HCT116 (cell line): ENCODE results near the gene MAML1. TPM values are rescaled to one million over a fixed set of nuclear protein-coding genes. Genes with fewer than 3 reads are reported as not detected.

Experiments
- ATAC-seq: fragments of 200-7000 bp; cut with Tn5 transposase; 2 replicates; pipeline ENCODE4 v1.9.1; 2020; ENCODE audit warnings: mild to moderate bottlenecking, moderate library complexity
- BruUV-seq: library from RNA; stranded (reverse); fragments of 400-500 nt; replicated peaks from 2 replicates; lab custom pipeline; 2021; lab: Mats Ljungman, UMichigan
- CTCF ChIA-PET: fragments of 300-600 bp; sonication (Branson Sonifier 250); formaldehyde crosslinking; loops from one replicate; lab custom pipeline; 2021; ENCODE audit warnings: antibody characterized with exemption; lab: Charles Lee
- POLR2A ChIA-PET: fragments of 300-600, 350-600 bp; sonication (Branson Sonifier 250); formaldehyde crosslinking; loops from one replicate; lab custom pipeline; 2021; ENCODE audit warnings: antibody characterized with exemption; lab: Charles Lee
- RAD21 ChIA-PET, 2 experiments: fragments of 300-600 bp; sonication (Branson Sonifier 250); formaldehyde crosslinking; loops; one replicate each; lab custom pipeline; 2023; ENCODE audit warnings: low total read pairs in 2 of 2; ENCODE audit not compliant: uncharacterized antibody in 2 of 2, unreplicated experiment in 2 of 2, low non-redundant PET in 1 of 2; lab: Charles Lee
- DNase-seq: peaks from one replicate; pipeline ENCODE4 v3.0.0-alpha.2; 2010; ENCODE audit warnings: low read depth, low spot score
- H2AFZ ChIP-seq: fragments of 200-600 bp; shearing (Covaris generic), sonication (generic); 2 replicates; pipeline ENCODE4 v1.6.1; 2017; ENCODE audit warnings: low read depth, mixed run types, mixed read lengths, antibody characterized with exemption, low read length; ENCODE audit not compliant: poor library complexity, severe bottlenecking
- H3K27ac ChIP-seq: 2 replicates; pipeline ENCODE4 v1.5.1; 2012; ENCODE audit warnings: low read depth, low read length
- H3K27me3 ChIP-seq: fragments of 200-600 bp; sonication (generic); 2 replicates; pipeline ENCODE4 v1.6.1; 2016; ENCODE audit warnings: mixed run types, low read length, mixed read lengths; ENCODE audit not compliant: insufficient read depth
- H3K36me3 ChIP-seq, 2 experiments: fragments of 200-500 bp in 1 of 2; fragments of 200-600 bp in 1 of 2; sonication (Bioruptor generic) in 1 of 2; sonication (generic) in 1 of 2; 2 replicates each; pipeline versions ENCODE4 v1.5.1 to v1.6.1; 2014 to 2016; ENCODE audit warnings: low read length in 2 of 2, inconsistent platforms in 1 of 2, mixed read lengths in 1 of 2, mixed run types in 1 of 2; ENCODE audit not compliant: insufficient read depth in 2 of 2, control insufficient read depth in 1 of 2
- H3K4me1 ChIP-seq, 2 experiments: fragments of 200-600 bp in 1 of 2; sonication (generic) in 1 of 2; 2 replicates each; pipeline versions ENCODE4 v1.5.1 to v1.6.1; 2012 to 2017; ENCODE audit warnings: low read length in 2 of 2, inconsistent platforms in 1 of 2, mild to moderate bottlenecking in 1 of 2, mixed read lengths in 1 of 2, mixed run types in 1 of 2, moderate library complexity in 1 of 2; ENCODE audit not compliant: insufficient read depth in 2 of 2, control insufficient read depth in 1 of 2
- H3K4me2 ChIP-seq: fragments of 200-600 bp; sonication (generic); 2 replicates; pipeline ENCODE4 v1.6.1; 2017; ENCODE audit warnings: mixed run types, low read length, mixed read lengths
- H3K4me3 ChIP-seq, 2 experiments: fragments of 200-600 bp in 1 of 2; sonication (generic) in 1 of 2; replicated peaks in 1 of 2; 2 replicates each; pipeline ENCODE4 v1.5.1; 2011 to 2016; ENCODE audit warnings: low read length in 2 of 2, control low read depth in 1 of 2, low read depth in 1 of 2, mild to moderate bottlenecking in 1 of 2, mixed read lengths in 1 of 2, mixed run types in 1 of 2
- H3K79me2 ChIP-seq: fragments of 200-600 bp; sonication (generic); 2 replicates; pipeline ENCODE4 v1.6.1; 2017; ENCODE audit warnings: mild to moderate bottlenecking, mixed run types, low read length, moderate library complexity, mixed read lengths; ENCODE audit not compliant: insufficient read depth
- H3K9ac ChIP-seq: fragments of 200-600 bp; sonication (generic); 2 replicates; pipeline ENCODE4 v1.6.1; 2016; ENCODE audit warnings: low read length, mixed read lengths
- H3K9me2 ChIP-seq: fragments of 200-600 bp; sonication (generic), shearing (Covaris generic); 2 replicates; pipeline ENCODE4 v1.6.1; 2017; ENCODE audit warnings: mixed run types, mild to moderate bottlenecking, moderate library complexity; ENCODE audit not compliant: insufficient read depth
- H3K9me3 ChIP-seq, 2 experiments: fragments of 200-500 bp in 1 of 2; fragments of 200-600 bp in 1 of 2; sonication (Bioruptor generic) in 1 of 2; sonication (generic) in 1 of 2; 2 replicates each; pipeline ENCODE4 v1.6.1; 2014 to 2017; ENCODE audit warnings: low read length in 2 of 2, mixed read lengths in 2 of 2, inconsistent platforms in 1 of 2, low read depth in 1 of 2, mild to moderate bottlenecking in 1 of 2, mixed run types in 1 of 2, moderate library complexity in 1 of 2; ENCODE audit not compliant: control insufficient read depth in 1 of 2, insufficient read depth in 1 of 2
- H4K20me1 ChIP-seq: fragments of 200-600 bp; sonication (generic), shearing (Covaris generic); 2 replicates; pipeline ENCODE4 v1.6.1; 2017; ENCODE audit warnings: mixed run types, mild to moderate bottlenecking, moderate library complexity; ENCODE audit not compliant: insufficient read depth
- CBX3 ChIP-seq: IDR thresholded peaks from 2 replicates; pipeline ENCODE4 v1.6.1; 2012; ENCODE audit warnings: low read depth
- CEBPB ChIP-seq: IDR thresholded peaks from 2 replicates; pipeline ENCODE4 v1.6.1; 2012; ENCODE audit warnings: low read depth
- CTCF ChIP-seq, 3 experiments: fragments of 200-600 bp in 1 of 3; sonication (generic) in 1 of 3; IDR thresholded peaks in 2 of 3; conservative IDR thresholded peaks in 1 of 3; 2 replicates each; pipeline ENCODE4 v1.5.1; 2012 to 2017; ENCODE audit warnings: low read depth in 2 of 3, low read length in 2 of 3, antibody characterized with exemption in 1 of 3, borderline replicate concordance in 1 of 3, control low read depth in 1 of 3, mild to moderate bottlenecking in 1 of 3, mixed read lengths in 1 of 3, mixed run types in 1 of 3, moderate library complexity in 1 of 3; ENCODE audit not compliant: insufficient read depth in 1 of 3
- EGR1 ChIP-seq: IDR thresholded peaks from 2 replicates; pipeline ENCODE4 v1.6.1; 2012; ENCODE audit warnings: low read depth
- ELF1 ChIP-seq: IDR thresholded peaks from 2 replicates; pipeline ENCODE4 v1.6.1; 2012; ENCODE audit warnings: low read depth, borderline replicate concordance
- EZH2 ChIP-seq: fragments of 200-600 bp; sonication (generic); IDR thresholded peaks from 2 replicates; pipeline ENCODE4 v1.6.1; 2017; ENCODE audit warnings: antibody characterized with exemption, mixed run types
- EZH2phosphoT487 ChIP-seq: fragments of 200-600 bp; IDR thresholded peaks from 2 replicates; pipeline ENCODE4 v1.6.1; 2018; ENCODE audit warnings: antibody characterized with exemption, borderline replicate concordance
- FOSL1 ChIP-seq: IDR thresholded peaks from 2 replicates; pipeline ENCODE4 v1.6.1; 2012; ENCODE audit warnings: low read depth
- JUND ChIP-seq: IDR thresholded peaks from 2 replicates; pipeline ENCODE4 v1.6.1; 2012
- POLR2A ChIP-seq: IDR thresholded peaks from 2 replicates; pipeline ENCODE4 v1.7.0; 2011; ENCODE audit warnings: borderline replicate concordance; ENCODE audit not compliant: insufficient read depth, insufficient read length; ENCODE audit errors: extremely low read depth
- POLR2AphosphoS5 ChIP-seq: IDR thresholded peaks from 2 replicates; pipeline ENCODE4 v1.6.1; 2011; ENCODE audit warnings: mild to moderate bottlenecking, low read depth, low read length, moderate library complexity
- RAD21 ChIP-seq: IDR thresholded peaks from 2 replicates; pipeline ENCODE4 v1.6.1; 2012; ENCODE audit warnings: low read depth, mild to moderate bottlenecking
- REST ChIP-seq: IDR thresholded peaks from 2 replicates; pipeline ENCODE4 v1.6.1; 2012; ENCODE audit warnings: low read depth
- SIN3A ChIP-seq: IDR thresholded peaks from 2 replicates; pipeline ENCODE4 v1.6.1; 2012; ENCODE audit warnings: low read depth
- SP1 ChIP-seq: IDR thresholded peaks from 2 replicates; pipeline ENCODE4 v1.6.1; 2012; ENCODE audit warnings: low read depth
- YY1 ChIP-seq: IDR thresholded peaks from 2 replicates; pipeline ENCODE4 v1.6.1; 2011; ENCODE audit warnings: low read length, low read depth, moderate library complexity, mild to moderate bottlenecking; ENCODE audit not compliant: insufficient replicate concordance; ENCODE audit errors: extremely low read depth
- ZFX ChIP-seq: fragments of 450-650 bp; IDR thresholded peaks from 2 replicates; pipeline ENCODE4 v1.6.1; 2017
- ZNF274 ChIP-seq: fragments of 200-500 bp; sonication (Bioruptor generic); IDR thresholded peaks from 2 replicates; pipeline ENCODE4 v1.6.1; 2014; ENCODE audit warnings: mild to moderate bottlenecking, low read depth, low read length, inconsistent platforms
- intact Hi-C: fragments of 100-400 bp; cut with micrococcal nuclease; formaldehyde crosslinking; loops from 2 replicates; pipeline ENCODE4 v1.10.0; 2022
- total RNA-seq: library from RNA; stranded (reverse); gene quantifications from one replicate; pipeline ENCODE4 v1.2.1, GENCODE V29; 2021; ENCODE audit not compliant: unreplicated experiment
- TF ChIP-seq, protein P1 (sequence below): IDR thresholded peaks from 2 replicates; pipeline ENCODE4 v1.6.1; 2012
- TF ChIP-seq, protein P2 (sequence below): IDR thresholded peaks from 2 replicates; pipeline ENCODE4 v1.6.1; 2011; ENCODE audit warnings: mild to moderate bottlenecking, low read length, moderate library complexity; ENCODE audit not compliant: insufficient replicate concordance; ENCODE audit errors: extremely low read depth

Gene MAML1
- total RNA-seq, 1 experiment from 2014 or later, result 29.5 TPM

DNA sequence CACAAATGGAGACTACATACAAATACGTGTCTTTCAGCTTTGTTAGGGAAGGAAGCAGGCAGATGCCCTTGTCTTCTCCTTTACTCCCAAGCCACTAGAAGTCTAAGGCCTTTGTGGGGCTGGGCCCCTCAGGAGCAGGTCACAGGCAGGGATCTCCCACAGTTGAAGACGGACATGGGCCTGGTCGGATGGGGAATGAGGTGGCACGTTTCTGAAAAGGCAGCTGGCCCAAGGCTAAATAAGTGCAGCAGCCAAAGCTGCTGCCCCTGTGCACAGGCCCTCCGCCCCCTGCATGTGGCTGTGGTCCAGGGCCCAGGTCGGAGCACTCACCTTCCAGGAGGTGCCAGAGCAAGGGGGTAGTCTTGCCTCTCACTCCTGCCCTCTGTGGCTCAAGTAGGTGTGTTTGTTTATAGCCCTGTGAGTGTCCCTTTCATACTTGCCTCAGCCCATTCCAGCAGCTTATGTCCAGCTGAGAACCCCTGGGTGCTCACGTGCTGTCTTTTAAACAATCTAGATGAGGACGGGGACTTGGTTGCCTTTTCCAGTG, 89.9 kb downstream of the MAML1 start:
- H3K9me2 ChIP-seq, result no peaks in the 10 kb centered on the region
- H3K4me1 ChIP-seq, result peaks cover 31 to 52% of the 10 kb centered on the region in 2 experiments
- peak overlapping the region; percentile 94 for H3K4me2 ChIP-seq
- intact Hi-C loops, result no loop called here
- H3K27ac ChIP-seq, result peak overlapping the region; percentile 12
- peak overlapping the region; percentile 76 to 87 for H3K4me3 ChIP-seq
- peak overlapping the region; percentile 97 for H3K9ac ChIP-seq
- H3K36me3 ChIP-seq, result peaks cover 35 to 57% of the 10 kb centered on the region in 2 experiments; a peak in 3 of 4 replicates
- ChIA-PET CTCF (no interaction called here), POLR2A (interaction anchor here (1.6 kb wide), 1 partner anchor 10 kb away, joined by 5 read pairs; no protein-coding TSS in a partner anchor), RAD21 (no interaction called here)
- no peaks in the 10 kb centered on the region for H3K9me3 ChIP-seq
- DNase-seq (no peak), ATAC-seq (no peak)
- peaks cover 12% of the 10 kb centered on the region; the same call in 1 of the 2 replicates for H4K20me1 ChIP-seq
- no TSS peak for BruUV-seq
- no peak overlapping the region for H2AFZ ChIP-seq
- H3K79me2 ChIP-seq, result peaks cover 61% of the 10 kb centered on the region
- H3K27me3 ChIP-seq, result no peaks in the 10 kb centered on the region
- no peak for TF ChIP-seq CTCF (IDR thresholded peaks at IDR 0.05 in 2 of 3, conservative IDR thresholded peaks at IDR 0.05 in 1 of 3; ENCODE audit: borderline replicate concordance in 1 of 3, insufficient read depth in 1 of 3, low read depth in 2 of 3, low read length in 2 of 3)
- no peak for TF ChIP-seq FOSL1
- no peak for TF ChIP-seq RAD21
- no peak for TF ChIP-seq ZNF274
- no peak for TF ChIP-seq EGR1
- TF ChIP-seq CBX3, result no peak
- no peak for TF ChIP-seq EZH2phosphoT487
- TF ChIP-seq EZH2, result no peak
- TF ChIP-seq POLR2AphosphoS5, result no peak
- TF ChIP-seq, protein P1, sequence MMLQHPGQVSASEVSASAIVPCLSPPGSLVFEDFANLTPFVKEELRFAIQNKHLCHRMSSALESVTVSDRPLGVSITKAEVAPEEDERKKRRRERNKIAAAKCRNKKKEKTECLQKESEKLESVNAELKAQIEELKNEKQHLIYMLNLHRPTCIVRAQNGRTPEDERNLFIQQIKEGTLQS, result no peak
- no peak for TF ChIP-seq ELF1
- TF ChIP-seq REST, result no peak
- TF ChIP-seq JUND, result no peak
- TF ChIP-seq CEBPB, result no peak
- TF ChIP-seq POLR2A, result no peak
- TF ChIP-seq ZFX, result no peak
- no peak for TF ChIP-seq YY1
- no peak for TF ChIP-seq SIN3A
- TF ChIP-seq SP1, result no peak
- TF ChIP-seq, protein P2, sequence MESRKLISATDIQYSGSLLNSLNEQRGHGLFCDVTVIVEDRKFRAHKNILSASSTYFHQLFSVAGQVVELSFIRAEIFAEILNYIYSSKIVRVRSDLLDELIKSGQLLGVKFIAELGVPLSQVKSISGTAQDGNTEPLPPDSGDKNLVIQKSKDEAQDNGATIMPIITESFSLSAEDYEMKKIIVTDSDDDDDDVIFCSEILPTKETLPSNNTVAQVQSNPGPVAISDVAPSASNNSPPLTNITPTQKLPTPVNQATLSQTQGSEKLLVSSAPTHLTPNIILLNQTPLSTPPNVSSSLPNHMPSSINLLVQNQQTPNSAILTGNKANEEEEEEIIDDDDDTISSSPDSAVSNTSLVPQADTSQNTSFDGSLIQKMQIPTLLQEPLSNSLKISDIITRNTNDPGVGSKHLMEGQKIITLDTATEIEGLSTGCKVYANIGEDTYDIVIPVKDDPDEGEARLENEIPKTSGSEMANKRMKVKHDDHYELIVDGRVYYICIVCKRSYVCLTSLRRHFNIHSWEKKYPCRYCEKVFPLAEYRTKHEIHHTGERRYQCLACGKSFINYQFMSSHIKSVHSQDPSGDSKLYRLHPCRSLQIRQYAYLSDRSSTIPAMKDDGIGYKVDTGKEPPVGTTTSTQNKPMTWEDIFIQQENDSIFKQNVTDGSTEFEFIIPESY, result no peak
